SW480 (cell line): ENCODE results near the gene CDH13.
A peak's percentile ranks its signal among the peaks of the same experiment; 100 is the strongest.

Source experiments
- DNase-seq: peaks from one replicate; pipeline ENCODE4 v3.0.0-alpha.2; 2016; ENCODE audit warnings: low spot score

The CDH13 gene

DNA sequence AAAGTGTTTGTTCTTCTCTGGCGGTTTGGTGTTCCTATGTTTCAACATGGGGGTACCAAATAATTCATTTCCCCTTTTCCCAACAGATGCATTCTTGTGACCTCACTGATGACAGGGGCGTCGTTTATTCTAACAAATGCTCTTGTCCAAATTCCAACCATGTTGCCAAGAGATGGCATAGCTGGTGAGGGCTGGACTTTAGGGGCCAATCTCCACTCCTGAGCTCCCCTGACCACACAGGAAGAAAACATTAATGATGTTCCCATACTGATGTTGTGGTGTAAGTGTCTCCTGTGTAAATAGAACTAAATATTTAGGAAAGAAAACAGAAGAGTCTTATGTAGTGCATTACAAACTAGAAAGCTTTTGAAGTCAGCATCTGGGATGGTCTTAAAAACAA is 431.6 kb downstream of the CDH13 start:
- no peak for DNase-seq

DNA sequence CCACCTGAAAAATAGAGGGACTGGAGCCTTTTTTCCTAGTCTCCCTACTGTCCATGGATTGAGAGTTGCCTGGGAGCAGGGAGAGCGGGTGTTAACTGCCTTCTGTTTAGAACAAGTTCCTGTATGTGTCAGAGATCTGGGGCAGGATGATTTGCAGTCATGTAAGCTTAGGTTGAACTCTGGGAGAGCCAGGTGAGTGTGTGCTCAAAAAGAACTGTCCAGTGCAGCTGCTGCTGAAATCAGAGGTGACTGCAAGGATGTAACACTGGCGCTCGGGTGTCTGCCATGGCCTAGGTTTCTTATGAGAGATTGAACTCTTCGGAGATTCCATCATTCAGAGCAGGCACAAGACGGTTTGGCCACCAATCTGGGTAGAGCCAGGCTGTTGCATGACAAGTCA is 432.5 kb downstream of the CDH13 start:
- peak; percentile 6 for DNase-seq

GRCh38 chr16:83066011-83066410 is 439.2 kb downstream of the CDH13 start:
- no peak for DNase-seq

DNA sequence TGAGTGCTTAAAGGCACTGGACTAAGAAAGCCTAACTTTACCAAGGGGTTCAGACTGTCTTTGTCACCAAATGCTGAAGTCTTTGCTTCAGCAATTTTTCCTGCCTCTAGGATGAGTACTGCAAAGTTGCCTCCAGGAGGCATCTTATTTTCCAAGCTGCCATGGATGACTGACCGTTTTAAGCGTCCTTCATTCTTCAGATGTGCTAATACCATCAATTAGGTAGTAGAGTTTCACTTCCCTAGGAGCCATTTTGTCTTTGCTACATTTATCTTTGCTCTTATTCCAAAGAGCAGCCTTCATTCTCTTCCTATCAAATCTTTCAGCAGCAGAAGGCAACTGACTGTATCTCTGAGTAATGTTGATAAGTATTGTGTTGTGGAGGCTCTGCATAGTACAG is 440.1 kb downstream of the CDH13 start:
- DNase-seq = no peak

- peak; percentile 2 for DNase-seq
These were observed 441.9 kb downstream of the CDH13 start for GRCh38 chr16:83068686-83069085.

DNA sequence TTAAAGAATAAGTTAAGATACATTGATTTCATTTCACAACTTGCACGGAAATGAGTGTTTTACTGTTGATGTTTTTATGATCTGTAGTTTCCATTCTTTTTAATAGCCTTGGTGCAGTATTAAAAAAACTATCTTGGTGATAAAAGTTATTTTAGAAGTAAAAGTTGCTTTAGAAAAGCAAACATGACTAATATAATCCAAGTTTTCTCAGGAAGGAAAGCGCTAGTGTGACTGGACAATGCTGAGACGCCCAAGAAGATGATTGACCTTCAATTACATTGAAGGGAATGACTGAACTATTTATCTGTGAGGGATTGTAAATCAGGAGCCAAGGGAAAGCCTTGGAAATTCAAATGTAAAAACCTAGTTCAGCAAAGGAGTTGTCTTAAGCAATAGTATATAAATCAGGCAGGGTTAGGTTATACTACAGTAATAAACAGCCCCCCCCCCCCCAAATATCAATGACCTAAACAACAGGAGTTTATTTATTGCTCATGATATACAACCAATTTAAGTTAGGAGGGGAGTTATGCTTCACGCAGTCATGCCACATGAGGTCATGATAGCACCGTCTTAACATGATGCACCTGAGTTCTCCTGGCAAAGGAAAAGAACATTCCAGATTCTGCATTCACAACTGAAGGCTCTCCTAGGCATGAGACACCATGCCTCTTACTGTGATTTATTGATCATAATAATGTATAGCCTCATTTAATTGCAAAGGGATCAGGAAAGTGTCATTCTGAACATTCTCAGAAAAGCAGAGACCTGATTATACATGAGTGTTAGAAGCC is 443.8 kb downstream of the CDH13 start:
- DNase-seq = no peak

DNA sequence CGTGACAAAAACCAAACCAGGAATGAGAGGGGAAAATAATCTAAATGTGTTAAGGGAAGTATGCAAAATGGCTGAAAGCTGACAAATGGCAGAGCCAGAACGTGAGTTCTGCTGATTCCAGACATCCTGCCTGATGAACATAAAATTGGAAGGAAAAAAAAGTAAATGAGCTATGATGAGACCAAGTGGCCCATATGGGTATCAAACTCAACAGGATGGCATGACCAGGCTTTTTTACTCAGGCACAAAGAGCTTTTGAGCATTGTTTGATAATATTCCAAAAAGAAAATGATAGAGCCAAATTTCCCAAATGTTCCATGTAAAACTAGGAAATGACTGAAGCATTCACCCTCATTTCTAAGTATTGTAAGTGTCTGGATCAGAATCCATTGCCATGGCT is 449.2 kb downstream of the CDH13 start:
- no peak for DNase-seq

DNA sequence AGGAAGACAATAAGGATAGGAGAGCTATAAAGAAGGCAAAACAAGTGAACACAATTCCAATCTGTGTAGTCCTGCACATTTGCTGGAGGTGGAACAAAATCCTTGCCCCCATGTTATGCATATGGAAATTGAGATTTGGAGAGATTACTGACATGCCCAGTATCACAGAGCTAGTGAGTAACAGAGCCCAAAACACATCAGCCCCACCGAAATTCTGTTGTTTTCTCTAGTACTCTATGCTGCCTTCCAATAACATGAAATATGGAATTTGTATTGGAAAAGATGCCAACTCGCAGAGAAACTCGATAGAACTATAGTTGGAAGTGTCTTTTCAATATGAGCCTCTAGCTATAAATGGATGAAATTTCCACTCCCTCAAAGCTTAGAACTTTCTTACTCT is 456.6 kb downstream of the CDH13 start:
- DNase-seq = no peak

DNA sequence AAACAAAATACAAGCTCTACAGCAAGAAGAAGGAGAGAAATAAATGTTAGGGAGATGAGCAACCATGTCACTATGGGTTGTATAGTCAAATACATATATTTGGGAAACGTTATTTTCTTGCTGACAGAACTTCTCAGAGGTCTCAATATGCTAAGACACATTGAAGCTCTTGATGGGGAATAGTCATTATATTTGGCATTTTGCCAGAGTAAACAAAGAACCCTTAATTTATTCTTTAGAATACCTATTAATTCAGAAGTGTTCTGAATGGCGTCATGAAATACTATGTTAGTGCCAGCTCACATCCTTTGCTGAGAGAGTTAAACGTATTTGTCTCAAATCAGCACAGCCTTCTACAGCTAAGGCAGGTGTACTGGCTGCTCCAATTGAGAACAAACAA is 458.9 kb downstream of the CDH13 start:
- no peak for DNase-seq

DNA sequence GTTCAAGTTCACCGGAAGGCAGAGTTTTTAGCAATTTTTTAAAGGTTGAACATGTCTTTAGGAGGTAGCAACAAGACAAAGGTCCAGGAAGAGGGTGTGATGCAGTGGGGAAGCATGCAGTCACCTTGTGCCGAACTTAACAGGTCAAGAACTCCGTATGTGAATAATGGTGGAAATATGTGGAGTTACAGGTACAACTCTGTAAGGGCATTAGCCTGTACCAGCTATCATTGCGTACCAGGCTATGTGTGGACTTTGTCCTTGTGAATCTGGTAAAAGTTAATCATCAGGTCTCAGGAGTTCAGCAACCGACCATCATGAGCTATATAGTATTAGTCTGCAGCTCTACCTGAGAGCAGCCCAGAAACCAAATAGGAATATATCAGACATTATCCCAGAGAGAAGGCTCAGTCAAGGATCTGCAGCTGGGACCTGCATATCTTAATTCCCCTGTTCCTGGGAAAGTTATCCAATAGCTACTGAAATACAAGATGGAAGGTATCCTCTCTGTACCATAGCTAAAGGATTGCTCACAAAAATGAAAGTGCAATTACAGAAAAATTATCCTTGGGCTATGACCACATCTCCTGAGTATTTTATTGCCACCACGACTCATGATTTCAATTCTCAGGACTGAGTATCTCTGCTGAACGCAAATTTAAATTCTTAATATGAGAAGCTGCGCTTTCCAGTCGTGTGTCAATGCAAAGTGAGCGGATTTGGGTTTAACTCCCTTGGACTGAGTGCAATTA is 469.3 kb downstream of the CDH13 start:
- no peak for DNase-seq

DNA sequence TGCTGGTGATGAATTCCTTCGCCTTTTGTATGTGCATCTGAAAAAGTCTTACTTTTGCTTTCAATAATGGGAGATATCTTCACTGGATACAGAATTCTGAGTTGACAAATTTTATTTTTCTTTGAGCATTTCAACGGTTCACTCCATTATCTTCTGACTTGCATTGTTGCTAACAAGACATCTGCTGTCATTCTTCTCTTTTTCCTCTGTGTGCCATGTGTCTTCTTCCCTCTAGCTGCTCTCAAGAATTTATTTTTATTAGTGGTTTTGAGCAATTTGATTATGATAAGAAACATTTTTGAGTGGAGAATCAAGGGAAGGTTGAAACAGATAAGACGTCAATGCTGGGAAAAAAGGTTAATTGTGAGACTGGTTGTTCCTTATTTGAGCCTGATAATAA is 471.8 kb downstream of the CDH13 start:
- DNase-seq = no peak

GRCh38 chr16:83100679-83101078 is 473.9 kb downstream of the CDH13 start:
- DNase-seq = no peak

DNA sequence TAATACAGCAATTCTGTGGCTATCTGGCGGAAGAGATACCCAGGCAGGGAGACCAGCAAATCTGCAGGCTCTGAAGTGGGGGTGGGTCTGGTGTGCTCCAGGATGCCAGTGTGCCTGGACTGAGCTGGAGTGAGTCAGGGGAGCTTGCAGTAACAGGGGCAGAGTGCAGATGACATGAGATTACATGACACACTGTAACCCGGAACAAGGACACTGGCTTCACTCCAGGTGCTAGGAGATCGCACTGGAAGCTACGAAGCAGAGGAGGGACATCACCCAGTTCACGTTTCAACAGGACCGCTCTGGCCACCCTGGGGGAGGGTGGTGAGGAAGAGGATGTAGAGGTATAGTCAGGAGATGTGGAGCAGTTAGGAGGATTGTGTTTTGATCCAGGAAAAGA is 475.6 kb downstream of the CDH13 start:
- no peak for DNase-seq

- no peak for DNase-seq
These were observed 478.7 kb downstream of the CDH13 start for GRCh38 chr16:83105279-83106077.

DNA sequence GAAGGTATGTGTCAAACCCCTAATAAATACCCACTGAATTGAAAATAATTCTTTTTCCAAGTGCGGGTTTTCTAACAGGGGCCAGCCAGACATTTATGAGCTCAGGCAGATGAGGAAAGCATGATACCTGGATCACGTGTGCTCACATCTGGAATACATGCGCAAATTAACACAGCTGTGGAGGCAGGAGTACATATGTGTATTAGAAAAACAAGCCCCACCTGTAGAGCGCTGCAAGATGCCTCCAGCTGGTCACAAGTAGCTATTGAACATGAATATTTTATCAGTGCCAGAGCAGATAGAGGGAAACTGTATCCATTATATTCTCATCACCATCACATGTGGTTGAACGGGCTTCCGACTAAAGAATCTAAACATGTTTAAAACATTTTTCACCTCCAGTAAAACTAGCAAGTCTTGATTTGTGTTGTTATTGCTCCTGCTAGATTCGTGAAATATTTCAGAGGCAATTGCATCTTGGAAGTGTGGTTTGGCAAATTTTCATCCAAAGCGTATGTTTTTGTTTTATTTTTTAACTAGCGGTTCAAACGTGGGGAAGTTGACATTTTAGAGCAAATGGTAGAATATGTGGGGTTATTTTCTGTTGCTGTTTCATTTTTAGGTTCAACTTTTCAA is 482.8 kb downstream of the CDH13 start:
- DNase-seq = no peak

DNA sequence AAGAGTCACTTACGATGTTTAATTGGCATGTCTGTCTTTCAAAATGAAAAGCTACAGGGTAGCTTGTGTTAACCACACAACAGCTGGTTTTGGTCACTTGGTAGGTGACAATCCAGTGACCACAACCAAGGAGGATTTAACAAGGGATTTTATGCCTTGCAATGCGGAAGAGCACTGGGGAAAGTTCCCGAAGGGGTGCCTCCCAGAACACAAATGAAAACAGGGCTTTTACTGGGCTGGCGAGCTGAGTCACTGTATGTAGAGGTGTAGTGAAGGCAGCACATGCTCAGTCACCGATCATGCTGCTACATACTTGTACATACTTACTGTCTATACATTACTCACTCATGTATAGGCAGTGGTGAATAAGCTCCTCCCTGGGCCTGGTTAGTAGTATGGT is 483.5 kb downstream of the CDH13 start:
- no peak for DNase-seq

- DNase-seq = peak; percentile 21
These were observed 486.5 kb downstream of the CDH13 start for GRCh38 chr16:83113317-83113716.

GRCh38 chr16:83113811-83114210 is 487.0 kb downstream of the CDH13 start:
- no peak for DNase-seq

GRCh38 chr16:83115491-83116232 is 488.9 kb downstream of the CDH13 start:
- DNase-seq = no peak

DNA sequence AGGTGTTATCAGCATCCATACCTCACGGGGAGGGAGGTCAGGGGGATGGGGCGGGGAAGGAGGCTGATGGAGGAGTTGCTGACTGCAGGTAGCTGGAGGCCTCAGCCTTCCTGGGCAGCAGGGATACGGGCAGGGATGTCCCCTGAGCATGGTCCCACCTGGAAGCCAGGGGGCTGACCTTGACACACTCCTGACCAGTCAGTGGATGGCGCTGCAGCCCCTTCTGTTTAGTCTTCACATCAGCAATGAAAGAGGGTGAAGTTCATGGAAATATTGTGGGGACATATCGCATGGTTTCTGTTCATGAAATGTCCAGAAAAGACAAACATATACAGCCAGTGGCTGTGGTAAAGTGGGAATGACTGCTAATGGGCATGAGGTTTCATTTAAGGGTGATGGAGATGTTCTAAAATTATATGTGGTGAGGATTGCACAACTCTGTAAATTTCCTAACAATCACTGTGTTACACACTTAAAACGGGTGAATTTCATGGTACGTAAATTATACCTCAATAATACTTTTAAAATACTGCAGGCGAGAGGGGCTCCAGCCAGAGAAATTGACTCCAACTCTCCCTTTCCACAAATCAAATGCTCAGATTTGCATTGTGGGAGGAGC is 489.6 kb downstream of the CDH13 start:
- DNase-seq = no peak

- no peak for DNase-seq
These were observed 491.0 kb downstream of the CDH13 start for GRCh38 chr16:83117810-83118209.
